Bronchial smooth muscle cell (primary cell): ENCODE results near the gene DUSP3. TPM values are rescaled to one million over a fixed set of nuclear protein-coding genes. Genes with fewer than 3 reads are reported as not detected.

Experiments
- total RNA-seq: library from RNA; depleted of rRNA; stranded (reverse); fragments of >200 nt; gene quantifications from 2 replicates; pipeline ENCODE4 v1.2.1, GENCODE V29; 2014

The DUSP3 gene
- total RNA-seq: 29.8 and 37.2 TPM in 2 replicates

GRCh38 chr17:43778337-43779144 lies at the start of gene DUSP3:
DUSP3 (minus strand) TSS chr17:43778977; CDS start chr17:43778924, 53 bp downstream.

DNA sequence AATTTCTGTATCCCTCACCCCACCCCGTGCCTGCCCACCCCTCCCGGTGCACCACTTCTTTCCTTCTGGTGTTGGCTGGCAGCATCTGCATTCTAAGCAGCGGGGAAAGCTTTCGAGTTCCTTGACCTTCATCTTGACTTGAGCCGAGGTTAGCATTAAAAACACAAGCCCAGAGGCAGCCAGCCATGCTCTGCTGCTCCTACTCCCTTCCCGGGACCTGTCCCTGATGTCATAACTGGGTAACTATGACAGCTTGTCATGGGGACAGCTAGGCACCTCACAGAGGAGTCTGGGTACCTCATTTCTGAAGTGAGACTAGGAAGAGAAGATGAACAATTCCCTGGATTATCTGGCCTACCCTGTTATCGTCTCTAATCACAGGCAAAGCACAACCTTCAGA lies 1.4 kb upstream of the DUSP3 start, which contains the start of gene CFAP97D1:
Gene CFAP97D1 (plus strand): TSS at position 301 of the 400 bp plus-strand sequence. CDS start 28 bp downstream, at position 329.

DNA sequence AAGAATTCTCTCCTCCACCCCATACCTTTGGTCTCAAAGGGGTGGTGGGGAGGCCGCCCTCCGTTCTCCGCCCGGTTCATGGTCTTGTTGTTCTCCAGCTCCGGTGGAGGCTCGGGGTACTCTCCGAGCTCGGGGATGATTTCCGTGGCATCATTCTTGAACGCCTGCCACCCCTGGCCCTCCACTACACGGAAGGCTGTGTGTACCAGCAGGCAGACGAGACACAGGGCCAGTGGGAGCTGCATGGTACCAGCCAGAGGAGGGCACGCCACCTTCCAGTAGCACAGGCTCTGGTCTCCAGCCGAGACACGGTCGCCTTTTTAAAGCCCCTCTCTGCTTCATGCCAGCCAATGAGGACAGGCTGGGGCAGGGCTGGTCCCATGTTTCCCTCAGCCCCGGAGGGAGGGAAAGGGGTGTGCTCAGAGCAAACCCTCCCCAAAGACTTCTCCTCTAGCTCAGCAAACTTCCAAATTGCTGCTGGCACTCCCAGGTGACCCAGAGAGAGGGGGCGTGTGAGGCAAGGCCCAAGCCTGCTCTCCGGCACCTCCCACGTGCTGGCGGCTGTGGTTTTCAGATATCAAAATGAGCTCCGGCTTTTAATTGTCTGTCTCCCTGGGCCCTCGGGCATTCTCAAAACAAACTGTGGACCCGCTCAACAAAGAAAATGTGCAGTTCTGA lies 20.1 kb downstream of the DUSP3 start, which contains the start of gene SOST:
Gene SOST (minus strand): TSS at position 295 of the 678 bp plus-strand sequence. CDS start 50 bp downstream, at position 245.

Other genes starting within 250 kb of the DUSP3 start
- 0.17 and 0.63 TPM in 2 replicates for gene ETV4, start 232.6 kb downstream of the DUSP3 start, total RNA-seq
- gene MEOX1, start 117.1 kb downstream of the DUSP3 start, total RNA-seq: 0.16 TPM in 1 of 2 replicates, not detected in the other
- gene SOST, start 20.2 kb downstream of the DUSP3 start, total RNA-seq: 0.09 TPM in 1 of 2 replicates, not detected in the other
- not detected in 2 replicates for gene CFAP97D1, start 1.5 kb upstream of the DUSP3 start, total RNA-seq
- gene MPP3, start 54.2 kb upstream of the DUSP3 start, total RNA-seq: 6.3 and 8.5 TPM in 2 replicates
- gene CD300LG, start 68.2 kb upstream of the DUSP3 start, total RNA-seq: not detected in 2 replicates
- gene MPP2, start 128.6 kb upstream of the DUSP3 start, total RNA-seq: 3.6 and 5.8 TPM in 2 replicates
- not detected in 2 replicates for gene PPY, start 163.5 kb upstream of the DUSP3 start, total RNA-seq
- gene PYY, start 175.0 kb upstream of the DUSP3 start, total RNA-seq: 0.16 TPM in 1 of 2 replicates, not detected in the other
- 2.2 and 3.5 TPM in 2 replicates for gene NAGS, start 225.6 kb upstream of the DUSP3 start, total RNA-seq
- gene TMEM101, start 236.0 kb upstream of the DUSP3 start, total RNA-seq: 113 and 138 TPM in 2 replicates